ENCODE data around the gene NUCB2. TPM values are rescaled to one million over a fixed set of nuclear protein-coding genes. Genes with fewer than 3 reads are reported as not detected.
"Not testable (repeated sequence)": the region's sequence is repeated elsewhere in the genome, so short reads cannot be mapped to it uniquely, and the experiment has no call there.

The NUCB2 gene
- total RNA-seq, 1 donor from 2014 or later: 101 TPM

DNA sequence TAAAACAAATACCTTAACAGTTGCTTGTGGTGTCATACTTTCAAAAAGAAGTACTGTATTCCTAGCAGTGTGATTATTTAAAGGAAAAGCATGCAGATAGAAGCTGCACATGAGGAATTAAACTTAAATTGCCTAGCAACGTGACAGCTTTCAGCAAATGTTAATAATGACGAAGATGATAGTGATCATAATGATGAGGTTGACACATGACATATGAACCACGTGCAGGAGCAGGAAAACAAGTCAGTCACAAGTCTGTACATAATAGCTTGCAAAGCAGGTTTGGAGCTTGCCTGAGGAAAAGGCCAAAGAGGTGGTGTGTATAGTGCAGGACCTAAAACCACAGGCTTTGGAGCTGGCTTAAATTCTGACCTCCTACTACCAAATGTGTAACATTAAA is 38.2 kb upstream of the NUCB2 start:
- intact Hi-C loops (cut with micrococcal nuclease): no loop called here
- no peak for DNase-seq
- Histone ChIP-seq H3K4me3 (no peak overlapping the region), H3K27ac (replicated peaks) (no peak overlapping the region), H3K36me3 (no peaks in the 10 kb centered on the region), H3K27me3 (ENCODE audit: low read depth) (no peaks in the 10 kb centered on the region), H3K4me1 (no peaks in the 10 kb centered on the region), H3K9me3 (replicated peaks) (no peaks in the 10 kb centered on the region)
- TF ChIP-seq, protein P1, sequence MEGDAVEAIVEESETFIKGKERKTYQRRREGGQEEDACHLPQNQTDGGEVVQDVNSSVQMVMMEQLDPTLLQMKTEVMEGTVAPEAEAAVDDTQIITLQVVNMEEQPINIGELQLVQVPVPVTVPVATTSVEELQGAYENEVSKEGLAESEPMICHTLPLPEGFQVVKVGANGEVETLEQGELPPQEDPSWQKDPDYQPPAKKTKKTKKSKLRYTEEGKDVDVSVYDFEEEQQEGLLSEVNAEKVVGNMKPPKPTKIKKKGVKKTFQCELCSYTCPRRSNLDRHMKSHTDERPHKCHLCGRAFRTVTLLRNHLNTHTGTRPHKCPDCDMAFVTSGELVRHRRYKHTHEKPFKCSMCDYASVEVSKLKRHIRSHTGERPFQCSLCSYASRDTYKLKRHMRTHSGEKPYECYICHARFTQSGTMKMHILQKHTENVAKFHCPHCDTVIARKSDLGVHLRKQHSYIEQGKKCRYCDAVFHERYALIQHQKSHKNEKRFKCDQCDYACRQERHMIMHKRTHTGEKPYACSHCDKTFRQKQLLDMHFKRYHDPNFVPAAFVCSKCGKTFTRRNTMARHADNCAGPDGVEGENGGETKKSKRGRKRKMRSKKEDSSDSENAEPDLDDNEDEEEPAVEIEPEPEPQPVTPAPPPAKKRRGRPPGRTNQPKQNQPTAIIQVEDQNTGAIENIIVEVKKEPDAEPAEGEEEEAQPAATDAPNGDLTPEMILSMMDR (IDR thresholded peaks at IDR 0.05; ENCODE audit: borderline replicate concordance): no peak

DNA sequence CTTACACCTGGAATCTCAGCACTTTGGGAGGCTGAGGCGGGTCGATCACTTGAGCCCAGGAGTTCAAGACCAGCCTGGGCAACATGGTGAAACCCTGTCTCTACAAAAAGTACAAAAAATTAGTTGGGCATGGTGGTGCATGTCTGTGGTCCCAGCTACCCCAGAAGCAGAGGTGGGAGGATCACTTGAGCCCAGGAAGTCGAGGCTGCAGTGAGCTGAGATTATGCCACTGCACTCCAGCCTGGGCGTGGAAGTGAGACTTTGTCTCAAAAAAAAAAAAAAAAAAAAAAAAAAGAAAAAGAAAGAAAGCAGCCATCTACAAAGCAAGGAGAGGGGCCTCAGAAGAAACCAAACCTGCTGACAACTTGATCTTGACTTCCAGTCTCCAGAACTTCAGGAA is 36.6 kb upstream of the NUCB2 start:
- H3K9me3 ChIP-seq (replicated peaks); intact Hi-C loops (cut with micrococcal nuclease); H3K27ac ChIP-seq (replicated peaks); H3K4me3 ChIP-seq; H3K36me3 ChIP-seq; H3K27me3 ChIP-seq (ENCODE audit: low read depth); DNase-seq; H3K4me1 ChIP-seq: not testable (repeated sequence)

DNA sequence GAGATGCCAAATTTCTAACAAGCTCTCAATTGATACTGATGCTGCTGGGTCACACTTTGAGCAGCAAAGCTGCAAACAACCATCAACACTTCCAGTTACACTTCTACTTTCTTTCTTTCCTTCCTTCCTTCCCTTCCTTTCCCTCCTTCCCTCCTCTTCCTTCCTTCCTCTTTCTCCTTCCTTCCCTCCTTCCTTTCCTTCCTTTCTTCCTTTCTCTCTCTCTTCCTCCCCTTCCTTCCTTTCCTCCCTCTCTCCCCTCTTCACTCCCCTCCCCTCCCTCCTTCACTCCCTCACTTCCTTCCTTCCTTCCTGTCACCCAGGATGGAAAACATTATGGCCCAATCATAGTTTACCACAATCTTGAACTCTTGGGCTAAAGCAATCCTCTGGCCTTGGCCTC is 35.8 kb upstream of the NUCB2 start:
- Histone ChIP-seq H3K27me3 (ENCODE audit: low read depth) (no peaks in the 10 kb centered on the region), H3K4me3 (no peak overlapping the region), H3K4me1 (no peaks in the 10 kb centered on the region), H3K36me3 (no peaks in the 10 kb centered on the region), H3K9me3 (replicated peaks) (no peaks in the 10 kb centered on the region), H3K27ac (replicated peaks) (no peak overlapping the region)
- intact Hi-C loops (cut with micrococcal nuclease): no loop called here
- TF ChIP-seq, protein P1 (IDR thresholded peaks at IDR 0.05; ENCODE audit: borderline replicate concordance): no peak
- no peak for DNase-seq

DNA sequence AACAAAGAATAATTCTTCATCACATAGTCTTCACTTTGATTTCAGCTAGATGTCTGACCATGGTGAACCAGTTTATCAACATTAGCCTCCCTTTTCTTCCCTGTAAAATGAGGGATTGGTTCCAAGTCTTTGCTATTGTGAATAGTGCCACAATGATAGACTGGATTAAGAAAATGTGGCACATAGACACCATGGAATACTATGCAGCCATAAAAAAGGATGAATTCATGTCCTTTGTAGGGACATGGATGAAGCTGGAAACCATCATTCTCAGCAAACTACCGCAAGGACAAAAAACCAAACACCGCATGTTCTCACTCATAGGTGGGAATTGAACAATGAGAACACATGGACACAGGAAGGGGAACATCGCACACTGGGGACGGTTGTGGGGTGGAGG is 33.6 kb upstream of the NUCB2 start:
- H3K36me3 ChIP-seq; H3K27ac ChIP-seq (replicated peaks); H3K4me1 ChIP-seq; H3K9me3 ChIP-seq (replicated peaks); H3K27me3 ChIP-seq (ENCODE audit: low read depth); DNase-seq; H3K4me3 ChIP-seq; intact Hi-C loops (cut with micrococcal nuclease): not testable (repeated sequence)

DNA sequence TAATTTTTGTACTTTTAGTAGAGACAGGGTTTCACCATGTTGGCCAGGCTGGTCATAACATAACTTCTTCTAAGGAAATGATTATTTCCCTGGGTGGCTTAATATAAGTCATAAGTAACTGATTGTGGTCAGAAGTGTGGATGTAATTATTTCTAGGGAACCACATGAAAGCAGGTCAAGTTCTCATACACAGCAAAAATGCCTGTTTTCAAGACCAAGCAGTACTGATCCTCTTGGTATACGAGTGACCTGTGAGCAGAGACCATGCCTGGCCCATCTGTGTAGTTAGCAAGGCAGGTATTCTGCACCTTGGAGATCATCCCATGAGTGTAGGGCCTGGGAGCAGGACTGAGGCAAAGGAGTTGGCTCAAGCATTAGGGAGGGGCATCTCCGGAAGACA is 32.5 kb upstream of the NUCB2 start:
- intact Hi-C loops (cut with micrococcal nuclease): no loop called here
- Histone ChIP-seq H3K36me3 (no peaks in the 10 kb centered on the region), H3K4me1 (no peaks in the 10 kb centered on the region), H3K4me3 (no peak overlapping the region), H3K27me3 (ENCODE audit: low read depth) (no peaks in the 10 kb centered on the region), H3K9me3 (replicated peaks) (no peaks in the 10 kb centered on the region), H3K27ac (replicated peaks) (no peak overlapping the region)
- no peak for DNase-seq
- TF ChIP-seq, protein P1 (IDR thresholded peaks at IDR 0.05; ENCODE audit: borderline replicate concordance): no peak

DNA sequence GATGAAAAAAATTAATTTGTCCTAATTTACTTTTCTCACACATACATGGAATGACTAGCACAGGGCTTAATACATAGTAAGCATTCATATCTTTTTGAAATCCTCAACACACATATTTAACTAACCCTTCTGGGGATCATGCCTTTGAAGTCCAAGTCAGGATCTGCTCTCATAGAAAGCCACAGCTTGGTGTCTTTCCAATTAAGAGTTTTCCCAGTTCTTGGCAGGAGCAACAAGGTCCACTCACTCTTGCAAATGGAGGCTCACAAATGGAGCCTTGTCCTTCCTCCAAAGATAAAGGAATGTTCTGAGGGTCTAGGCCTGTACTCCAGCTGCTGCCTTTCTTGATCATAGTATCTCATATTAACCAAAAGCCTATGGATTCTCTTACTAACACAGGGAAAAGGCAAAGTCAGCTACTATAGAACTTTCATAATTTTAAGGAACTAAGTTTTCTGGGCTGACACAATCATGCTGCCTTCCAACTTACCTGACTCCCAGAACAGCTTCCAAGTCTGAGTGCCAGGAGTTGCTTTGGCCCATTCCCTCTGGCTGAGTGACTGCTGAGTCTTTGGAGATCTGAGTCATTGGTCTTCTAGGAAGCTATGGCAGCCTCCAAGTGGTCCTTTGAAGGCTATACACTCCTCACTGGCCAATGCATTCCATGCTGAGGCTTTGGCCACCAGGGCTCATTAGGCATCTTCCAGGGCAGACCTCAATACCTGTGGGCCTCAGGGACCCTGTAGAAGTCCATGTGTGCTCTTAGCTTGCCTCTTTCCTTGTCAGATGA is 25.8 kb upstream of the NUCB2 start:
- no peak overlapping the region for H3K27ac ChIP-seq (replicated peaks)
- no peaks in the 10 kb centered on the region for H3K4me1 ChIP-seq

More for the DNA sequence above, 25.8 kb upstream of the NUCB2 start:
- TF ChIP-seq, protein P1 (IDR thresholded peaks at IDR 0.05; ENCODE audit: borderline replicate concordance): no peak
- H3K36me3 ChIP-seq: no peaks in the 10 kb centered on the region
- no peak for DNase-seq
- no peaks in the 10 kb centered on the region for H3K9me3 ChIP-seq (replicated peaks)
- intact Hi-C loops (cut with micrococcal nuclease): no loop called here
- H3K27me3 ChIP-seq (ENCODE audit: low read depth): no peaks in the 10 kb centered on the region
- H3K4me3 ChIP-seq: no peak overlapping the region

Data from left ventricle myocardium inferior (tissue), 1 donor.